ENCODE measurements around the gene NUP98. TPM values are rescaled to one million over a fixed set of nuclear protein-coding genes. Genes with fewer than 3 reads are reported as not detected.
A peak's percentile ranks its signal among the peaks of the same experiment; 100 is the strongest.

NUP98 gene
- total RNA-seq, 1 donor from 2014 or later = 82.6 TPM

GRCh38 chr11:3722100-3722499 lies 75.3 kb downstream of the NUP98 start:
- Mint-ChIP-seq H3K36me3 (peaks cover 61% of the 10 kb centered on the region), H3K27me3 (ENCODE audit: low read depth) (no peaks in the 10 kb centered on the region), H3K4me1 (peaks cover 8% of the 10 kb centered on the region), H3K4me3 (no peak overlapping the region), H3K27ac (no peak overlapping the region), H3K9me3 (peaks cover 10% of the 10 kb centered on the region)
- DNase-seq (ENCODE audit: low spot score in 2 of 2, unreplicated experiment in 2 of 2) = no peak
- TF ChIP-seq CTCF (IDR thresholded peaks at IDR 0.05; ENCODE audit: unreplicated experiment) = no peak

- H3K9me3 Mint-ChIP-seq = peaks cover 10% of the 10 kb centered on the region
- no peaks in the 10 kb centered on the region for H3K27me3 Mint-ChIP-seq (ENCODE audit: low read depth)
- H3K4me1 Mint-ChIP-seq = peaks cover 8% of the 10 kb centered on the region
- H3K4me3 Mint-ChIP-seq = no peak overlapping the region
- H3K27ac Mint-ChIP-seq = peak overlapping the region; percentile 59
- no peak for TF ChIP-seq CTCF (IDR thresholded peaks at IDR 0.05; ENCODE audit: unreplicated experiment)
- H3K36me3 Mint-ChIP-seq = peaks cover 63% of the 10 kb centered on the region
- DNase-seq (ENCODE audit: low spot score in 2 of 2, unreplicated experiment in 2 of 2) = no peak
Measured at GRCh38 chr11:3720997-3721396, 76.4 kb downstream of the NUP98 start.

GRCh38 chr11:3712274-3712673 lies 85.1 kb downstream of the NUP98 start:
- Mint-ChIP-seq H3K4me3 (no peak overlapping the region), H3K4me1 (no peaks in the 10 kb centered on the region), H3K27ac (no peak overlapping the region), H3K27me3 (ENCODE audit: low read depth) (no peaks in the 10 kb centered on the region), H3K36me3 (peaks cover 39% of the 10 kb centered on the region), H3K9me3 (no peaks in the 10 kb centered on the region)
- no peak for TF ChIP-seq CTCF (IDR thresholded peaks at IDR 0.05; ENCODE audit: unreplicated experiment)
- no peak for DNase-seq (ENCODE audit: low spot score in 2 of 2, unreplicated experiment in 2 of 2)

- no peaks in the 10 kb centered on the region for H3K4me1 Mint-ChIP-seq
- TF ChIP-seq CTCF (IDR thresholded peaks at IDR 0.05; ENCODE audit: unreplicated experiment) = no peak
- H3K27ac Mint-ChIP-seq = no peak overlapping the region
- no peak overlapping the region for H3K4me3 Mint-ChIP-seq
- H3K36me3 Mint-ChIP-seq = peaks cover 38% of the 10 kb centered on the region
- H3K9me3 Mint-ChIP-seq = no peaks in the 10 kb centered on the region
- H3K27me3 Mint-ChIP-seq (ENCODE audit: low read depth) = no peaks in the 10 kb centered on the region
- no peak for DNase-seq (ENCODE audit: low spot score in 2 of 2, unreplicated experiment in 2 of 2)
Measured at GRCh38 chr11:3710485-3711259, 86.7 kb downstream of the NUP98 start.

- no peak for TF ChIP-seq CTCF (IDR thresholded peaks at IDR 0.05; ENCODE audit: unreplicated experiment)
- Mint-ChIP-seq H3K4me3 (no peak overlapping the region), H3K9me3 (no peaks in the 10 kb centered on the region), H3K27ac (no peak overlapping the region), H3K27me3 (ENCODE audit: low read depth) (no peaks in the 10 kb centered on the region), H3K36me3 (peaks cover 40% of the 10 kb centered on the region), H3K4me1 (no peaks in the 10 kb centered on the region)
- DNase-seq (ENCODE audit: low spot score in 2 of 2, unreplicated experiment in 2 of 2) = no peak
Measured at GRCh38 chr11:3709977-3710376, 87.4 kb downstream of the NUP98 start.
